Measurements from ENCODE around the gene C9orf50. TPM values are rescaled to one million over a fixed set of nuclear protein-coding genes. Genes with fewer than 3 reads are reported as not detected.

C9orf50 gene
- total RNA-seq, 2 experiments from 2014 or later, result not detected

- Mint-ChIP-seq H3K27me3 (no peaks in the 10 kb centered on the region), H3K36me3 (ENCODE audit: low read depth) (peaks cover 10% of the 10 kb centered on the region), H3K4me1 (ENCODE audit: low read depth) (peaks cover 16% of the 10 kb centered on the region), H3K9me3 (no peaks in the 10 kb centered on the region), H3K4me3 (peak overlapping the region; percentile 89), H3K27ac (peak overlapping the region; percentile 82)
- no peak for TF ChIP-seq CTCF (IDR thresholded peaks at IDR 0.05)
- DNase-seq, result no peak
- no peak for ATAC-seq
- intact Hi-C loops (cut with micrococcal nuclease), result loop anchor here (5.0 to 10.0 kb wide), 2 partner anchors 92 to 145 kb away; no protein-coding TSS in a partner anchor
- POLR2A ChIA-PET, result interaction anchor here (1.3 to 3.5 kb wide), 3 partner anchors 11 to 572 kb away, joined by 4 to 21 read pairs (median 4); no protein-coding TSS in a partner anchor
- CTCF ChIA-PET, result interaction anchor here (0.8 to 2.6 kb wide), 8 partner anchors 10 to 509 kb away, joined by 3 to 11 read pairs (median 3); no protein-coding TSS in a partner anchor
Measured at GRCh38 chr9:129640086-129640870, 19.4 kb upstream of the C9orf50 start.

- H3K27me3 Mint-ChIP-seq, result no peaks in the 10 kb centered on the region
- POLR2A ChIA-PET, result interaction anchor here (0.6 to 3.5 kb wide), 4 partner anchors 10 to 572 kb away, joined by 3 to 21 read pairs (median 4); partner anchors contain the start of gene C9orf50
- no peak for TF ChIP-seq CTCF (IDR thresholded peaks at IDR 0.05)
- H3K36me3 Mint-ChIP-seq (ENCODE audit: low read depth), result peaks cover 16% of the 10 kb centered on the region
- peak overlapping the region; percentile 89 for H3K4me3 Mint-ChIP-seq
- H3K27ac Mint-ChIP-seq, result no peak overlapping the region
- H3K9me3 Mint-ChIP-seq, result no peaks in the 10 kb centered on the region
- CTCF ChIA-PET, result interaction anchor here (0.8 to 2.6 kb wide), 5 partner anchors 15 to 508 kb away, joined by 3 to 11 read pairs (median 3); no protein-coding TSS in a partner anchor
- no peak for DNase-seq
- no peak for ATAC-seq
- intact Hi-C loops (cut with micrococcal nuclease), result loop anchor here (5.0 to 10.0 kb wide), 2 partner anchors 93 to 145 kb away; no protein-coding TSS in a partner anchor
- H3K4me1 Mint-ChIP-seq (ENCODE audit: low read depth), result peaks cover 16% of the 10 kb centered on the region
Measured at GRCh38 chr9:129639756-129640085, 18.8 kb upstream of the C9orf50 start.

- ChIA-PET POLR2A (interaction anchor here (0.6 to 3.5 kb wide), 4 partner anchors 10 to 18 kb away, joined by 3 to 21 read pairs (median 5); partner anchors contain the start of genes C9orf50 and NTMT1), CTCF (interaction anchor here (1.0 to 2.6 kb wide), 4 partner anchors 15 to 508 kb away, joined by 3 to 11 read pairs (median 4); no protein-coding TSS in a partner anchor)
- Mint-ChIP-seq H3K4me1 (ENCODE audit: low read depth) (peaks cover 16% of the 10 kb centered on the region), H3K27me3 (no peaks in the 10 kb centered on the region), H3K27ac (no peak overlapping the region), H3K9me3 (no peaks in the 10 kb centered on the region), H3K36me3 (ENCODE audit: low read depth) (peaks cover 17% of the 10 kb centered on the region), H3K4me3 (no peak overlapping the region)
- DNase-seq, result no peak
- TF ChIP-seq CTCF (IDR thresholded peaks at IDR 0.05), result no peak
- intact Hi-C loops (cut with micrococcal nuclease), result no loop called here
- no peak for ATAC-seq
Measured at GRCh38 chr9:129639034-129639630, 18.2 kb upstream of the C9orf50 start.

GRCh38 chr9:129637673-129638439 is 17.0 kb upstream of the C9orf50 start:
- TF ChIP-seq CTCF (IDR thresholded peaks at IDR 0.05), result no peak
- DNase-seq (no peak), ATAC-seq (no peak)
- ChIA-PET CTCF (interaction anchor here (1.2 to 2.6 kb wide), 3 partner anchors 12 to 153 kb away, joined by 4 to 11 read pairs (median 10); partner anchors contain the start of gene NTMT1), POLR2A (interaction anchor here (0.6 to 2.3 kb wide), 5 partner anchors 9 to 214 kb away, joined by 3 to 8 read pairs (median 7); partner anchors contain the start of gene NTMT1)
- H3K9me3 Mint-ChIP-seq, result no peaks in the 10 kb centered on the region
- peaks cover 16% of the 10 kb centered on the region for H3K4me1 Mint-ChIP-seq (ENCODE audit: low read depth)
- intact Hi-C loops (cut with micrococcal nuclease), result no loop called here
- H3K36me3 Mint-ChIP-seq (ENCODE audit: low read depth), result peaks cover 26% of the 10 kb centered on the region
- peak overlapping the region; percentile 36 for H3K27ac Mint-ChIP-seq
- no peak overlapping the region for H3K4me3 Mint-ChIP-seq
- no peaks in the 10 kb centered on the region for H3K27me3 Mint-ChIP-seq
